Loucy (cell line): Measurements from ENCODE around the gene TXNDC11.

Experiments used
- H2AFZ ChIP-seq: fragments of 200-600 bp; sonication (generic); 2 replicates; pipeline ENCODE4 v1.6.0; 2016; ENCODE audit warnings: antibody characterized with exemption, mild to moderate bottlenecking, low read length, moderate library complexity
- H3F3A ChIP-seq: fragments of 200-600 bp; 2 replicates; pipeline ENCODE4 v1.6.0; 2016; ENCODE audit warnings: antibody characterized with exemption, low read depth, mild to moderate bottlenecking
- H3K27me3 ChIP-seq: fragments of 200-600 bp; sonication (generic); 2 replicates; pipeline ENCODE4 v1.6.1; 2014; ENCODE audit warnings: low read length, mild to moderate bottlenecking; ENCODE audit not compliant: insufficient read depth, poor library complexity, severe bottlenecking
- H3K36me3 ChIP-seq: fragments of 200-600 bp; sonication (generic); 2 replicates; pipeline ENCODE4 v1.6.1; 2016; ENCODE audit warnings: low read length; ENCODE audit not compliant: insufficient read depth
- H3K4me1 ChIP-seq: fragments of 200-600 bp; sonication (generic); 2 replicates; pipeline ENCODE4 v1.5.1; 2014; ENCODE audit warnings: low read length, mild to moderate bottlenecking; ENCODE audit not compliant: insufficient read depth, poor library complexity, severe bottlenecking
- H3K4me2 ChIP-seq: fragments of 200-600 bp; sonication (generic); 2 replicates; pipeline ENCODE4 v1.6.0; 2014; ENCODE audit warnings: antibody characterized with exemption, low read length, low read depth, mild to moderate bottlenecking; ENCODE audit not compliant: poor library complexity, severe bottlenecking
- H3K4me3 ChIP-seq: fragments of 200-600 bp; sonication (generic); 2 replicates; pipeline ENCODE4 v1.5.1; 2014; ENCODE audit warnings: low read length, mild to moderate bottlenecking, mixed read lengths; ENCODE audit not compliant: poor library complexity, severe bottlenecking
- H3K79me2 ChIP-seq: fragments of 200-600 bp; sonication (generic); 2 replicates; pipeline ENCODE4 v1.6.1; 2014; ENCODE audit warnings: low read length; ENCODE audit not compliant: insufficient read depth
- H3K9ac ChIP-seq: fragments of 200-600 bp; sonication (generic); 2 replicates; pipeline ENCODE4 v1.6.0; 2014; ENCODE audit warnings: mild to moderate bottlenecking, low read depth, low read length, moderate library complexity; ENCODE audit not compliant: poor library complexity, severe bottlenecking
- H3K9me2 ChIP-seq: fragments of 200-600 bp; sonication (generic); replicated peaks from 2 replicates; pipeline ENCODE4 v1.6.1; 2016; ENCODE audit warnings: low read depth, low read length, mixed read lengths
- H3K9me3 ChIP-seq: fragments of 200-600 bp; sonication (generic); 2 replicates; pipeline ENCODE4 v1.6.1; 2014; ENCODE audit warnings: mild to moderate bottlenecking, antibody characterized with exemption, low read length, low read depth; ENCODE audit not compliant: insufficient read depth
- H4K20me1 ChIP-seq: fragments of 200-600 bp; sonication (generic); 2 replicates; pipeline ENCODE4 v1.6.0; 2014; ENCODE audit warnings: antibody characterized with exemption, low read length, mild to moderate bottlenecking; ENCODE audit not compliant: insufficient read depth, poor library complexity, severe bottlenecking
- CTCF ChIP-seq: fragments of 200-600 bp; sonication (generic); conservative IDR thresholded peaks from 2 replicates; pipeline ENCODE4 v1.5.1; 2014; ENCODE audit warnings: mild to moderate bottlenecking, antibody characterized with exemption, low read length
- EZH2phosphoT487 ChIP-seq: fragments of 200-600 bp; IDR thresholded peaks from 2 replicates; pipeline ENCODE4 v1.6.1; 2018; ENCODE audit warnings: antibody characterized with exemption, mild to moderate bottlenecking, moderate library complexity, borderline replicate concordance

TXNDC11 gene

DNA sequence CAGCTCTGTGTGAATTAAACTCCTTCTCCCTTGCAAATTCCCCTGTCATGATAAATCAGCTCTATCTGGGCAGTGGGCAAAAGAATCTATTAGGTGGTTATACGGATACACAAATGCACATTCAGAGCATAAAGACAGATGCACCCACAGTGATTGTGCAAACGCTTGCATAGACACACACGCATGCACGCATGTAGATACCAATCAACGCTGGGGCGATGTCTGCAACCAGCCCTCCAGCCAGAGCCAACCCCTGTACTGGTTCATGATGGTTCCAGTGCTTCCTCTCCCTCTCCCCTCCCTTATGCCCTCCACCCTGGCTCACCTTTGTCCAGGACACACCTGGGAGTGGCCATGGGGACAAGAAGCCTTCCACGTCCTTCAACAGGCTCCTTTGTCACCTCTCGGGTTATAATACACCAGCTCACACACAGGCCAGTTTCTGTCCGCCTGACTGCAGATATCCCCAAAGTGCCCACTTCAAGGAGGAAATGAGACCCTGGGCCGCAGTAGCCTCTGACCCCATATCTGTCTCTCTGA is 107.5 kb downstream of the TXNDC11 start:
- H4K20me1 ChIP-seq, result no peaks in the 10 kb centered on the region
- no peaks in the 10 kb centered on the region for H3K4me1 ChIP-seq
- H3K36me3 ChIP-seq, result no peaks in the 10 kb centered on the region
- TF ChIP-seq CTCF (no peak), EZH2phosphoT487 (no peak)
- no peak overlapping the region for H3K4me2 ChIP-seq
- no peaks in the 10 kb centered on the region for H3K27me3 ChIP-seq
- no peaks in the 10 kb centered on the region for H3K79me2 ChIP-seq
- no peaks in the 10 kb centered on the region for H3K9me2 ChIP-seq
- no peak overlapping the region for H3K4me3 ChIP-seq
- no peak overlapping the region for H2AFZ ChIP-seq
- no peaks in the 10 kb centered on the region for H3K9me3 ChIP-seq
- no peak overlapping the region for H3K9ac ChIP-seq
- H3F3A ChIP-seq, result no peaks in the 10 kb centered on the region

DNA sequence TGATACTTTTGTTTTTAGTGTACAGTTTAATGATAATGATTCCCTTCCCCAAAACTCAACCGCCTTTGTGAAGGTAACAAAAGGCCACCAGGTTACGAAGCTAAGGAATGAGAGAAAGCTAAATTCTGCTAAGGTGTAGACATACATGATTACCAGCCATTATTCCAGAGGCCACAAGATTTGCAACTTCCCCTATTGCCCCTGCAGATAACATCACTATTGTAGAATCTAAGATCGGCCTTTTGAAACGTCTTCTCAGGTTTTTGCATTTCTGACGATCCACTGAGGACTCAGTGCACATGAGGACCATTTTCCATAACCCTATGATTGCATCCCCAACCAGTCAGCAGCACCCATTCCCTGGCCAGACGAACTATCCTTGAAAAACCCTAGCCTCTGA is 108.3 kb downstream of the TXNDC11 start:
- H3K4me1 ChIP-seq, result no peaks in the 10 kb centered on the region
- no peak for TF ChIP-seq CTCF
- TF ChIP-seq EZH2phosphoT487, result no peak
- H3F3A ChIP-seq, result no peaks in the 10 kb centered on the region
- H2AFZ ChIP-seq, result no peak overlapping the region
- H4K20me1 ChIP-seq, result no peaks in the 10 kb centered on the region
- H3K36me3 ChIP-seq, result no peaks in the 10 kb centered on the region
- H3K4me3 ChIP-seq, result no peak overlapping the region
- no peak overlapping the region for H3K4me2 ChIP-seq
- H3K79me2 ChIP-seq, result no peaks in the 10 kb centered on the region
- no peaks in the 10 kb centered on the region for H3K9me3 ChIP-seq
- H3K9me2 ChIP-seq, result no peaks in the 10 kb centered on the region
- H3K27me3 ChIP-seq, result no peaks in the 10 kb centered on the region
- H3K9ac ChIP-seq, result no peak overlapping the region

DNA sequence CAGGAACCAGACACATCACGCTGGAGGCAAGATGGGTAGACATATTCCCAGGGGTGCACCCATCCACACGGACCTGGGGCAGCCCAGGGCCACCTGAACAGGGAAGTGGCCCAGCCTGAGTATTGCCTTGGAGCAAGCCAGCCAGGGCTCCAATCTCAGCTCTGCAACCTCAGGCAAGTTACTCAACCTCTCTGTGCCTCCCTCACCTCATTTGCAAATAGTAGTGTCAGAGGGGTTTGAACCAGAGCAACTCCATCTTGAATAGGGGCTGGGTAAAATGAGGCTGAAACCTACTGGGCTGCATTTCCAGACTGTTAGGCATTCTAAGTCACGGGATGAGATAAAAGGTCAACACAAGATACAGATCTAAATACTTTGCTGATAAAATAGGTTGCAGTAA is 109.5 kb downstream of the TXNDC11 start:
- H3K36me3 ChIP-seq, result no peaks in the 10 kb centered on the region
- H3K9ac ChIP-seq, result no peak overlapping the region
- H3K79me2 ChIP-seq, result no peaks in the 10 kb centered on the region
- H3K4me1 ChIP-seq, result no peaks in the 10 kb centered on the region
- H3K4me3 ChIP-seq, result no peak overlapping the region
- no peak overlapping the region for H2AFZ ChIP-seq
- no peaks in the 10 kb centered on the region for H3K27me3 ChIP-seq
- H3F3A ChIP-seq, result no peaks in the 10 kb centered on the region
- H3K9me2 ChIP-seq, result no peaks in the 10 kb centered on the region
- TF ChIP-seq CTCF, result no peak
- no peak for TF ChIP-seq EZH2phosphoT487
- no peaks in the 10 kb centered on the region for H3K9me3 ChIP-seq
- H4K20me1 ChIP-seq, result no peaks in the 10 kb centered on the region
- no peak overlapping the region for H3K4me2 ChIP-seq
